DOHH2 (cell line): ENCODE results near the gene ALOX15B.

Experiments
- EZH2phosphoT487 ChIP-seq: fragments of 200-600 bp; sonication (generic); IDR thresholded peaks from 2 replicates; pipeline ENCODE4 v1.6.1; 2017; ENCODE audit warnings: borderline replicate concordance, mild to moderate bottlenecking, antibody characterized with exemption, low read length, moderate library complexity, mixed read lengths
- TF ChIP-seq, protein P1 (sequence below): fragments of 200-600 bp; sonication (generic); IDR thresholded peaks from one replicate; pipeline ENCODE4 v1.5.1; 2014; ENCODE audit warnings: antibody characterized with exemption, mild to moderate bottlenecking, low read depth, low read length; ENCODE audit not compliant: poor library complexity, severe bottlenecking

DNA sequence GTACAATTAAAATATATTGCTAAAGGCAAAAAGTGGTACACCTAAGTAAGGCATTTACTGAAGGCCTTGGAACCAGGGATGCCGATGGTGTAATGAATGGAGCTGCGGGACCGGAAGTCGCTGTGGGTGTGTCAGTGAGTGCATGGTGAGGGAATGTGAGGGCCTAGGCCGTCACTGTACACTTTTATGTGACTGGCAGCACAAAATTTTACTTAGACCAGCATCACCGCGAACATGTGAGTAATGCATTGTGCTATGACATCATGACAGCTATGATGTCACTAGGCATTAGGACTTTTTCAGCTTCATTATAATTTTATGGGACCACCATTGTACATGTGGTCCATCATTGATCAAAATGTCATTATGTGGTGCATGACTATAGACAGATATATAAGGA is 14.7 kb downstream of the ALOX15B start:
- TF ChIP-seq, protein P1, sequence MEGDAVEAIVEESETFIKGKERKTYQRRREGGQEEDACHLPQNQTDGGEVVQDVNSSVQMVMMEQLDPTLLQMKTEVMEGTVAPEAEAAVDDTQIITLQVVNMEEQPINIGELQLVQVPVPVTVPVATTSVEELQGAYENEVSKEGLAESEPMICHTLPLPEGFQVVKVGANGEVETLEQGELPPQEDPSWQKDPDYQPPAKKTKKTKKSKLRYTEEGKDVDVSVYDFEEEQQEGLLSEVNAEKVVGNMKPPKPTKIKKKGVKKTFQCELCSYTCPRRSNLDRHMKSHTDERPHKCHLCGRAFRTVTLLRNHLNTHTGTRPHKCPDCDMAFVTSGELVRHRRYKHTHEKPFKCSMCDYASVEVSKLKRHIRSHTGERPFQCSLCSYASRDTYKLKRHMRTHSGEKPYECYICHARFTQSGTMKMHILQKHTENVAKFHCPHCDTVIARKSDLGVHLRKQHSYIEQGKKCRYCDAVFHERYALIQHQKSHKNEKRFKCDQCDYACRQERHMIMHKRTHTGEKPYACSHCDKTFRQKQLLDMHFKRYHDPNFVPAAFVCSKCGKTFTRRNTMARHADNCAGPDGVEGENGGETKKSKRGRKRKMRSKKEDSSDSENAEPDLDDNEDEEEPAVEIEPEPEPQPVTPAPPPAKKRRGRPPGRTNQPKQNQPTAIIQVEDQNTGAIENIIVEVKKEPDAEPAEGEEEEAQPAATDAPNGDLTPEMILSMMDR = no peak
- TF ChIP-seq EZH2phosphoT487 = no peak
